H9 (cell line): Measurements from ENCODE around the gene LRCOL1. TPM values are rescaled to one million over a fixed set of nuclear protein-coding genes. Genes with fewer than 3 reads are reported as not detected.

Experiments
- DNase-seq: peaks from one replicate; pipeline ENCODE4 v3.0.0-alpha.2; 2017
- H2AFZ ChIP-seq: one replicate; pipeline ENCODE4 v1.6.1; 2013; ENCODE audit warnings: mild to moderate bottlenecking, low read length, control low read depth, moderate library complexity
- H2AK5ac ChIP-seq: 2 replicates; pipeline ENCODE4 v1.6.1; 2013; ENCODE audit warnings: low read length, control low read depth, mixed read lengths; ENCODE audit not compliant: insufficient read length
- H2BK120ac ChIP-seq: one replicate; pipeline ENCODE4 v1.6.1; 2013; ENCODE audit warnings: low read depth, mild to moderate bottlenecking, low read length, control low read depth, inconsistent platforms; ENCODE audit not compliant: poor library complexity, severe bottlenecking
- H2BK12ac ChIP-seq: 2 replicates; pipeline ENCODE4 v1.6.1; 2013; ENCODE audit warnings: low read length, control low read depth, mixed read lengths, low read depth; ENCODE audit not compliant: insufficient read length
- H2BK15ac ChIP-seq: 2 replicates; pipeline ENCODE4 v1.6.1; 2013; ENCODE audit warnings: low read depth, low read length, control low read depth
- H2BK20ac ChIP-seq: one replicate; pipeline ENCODE4 v1.6.1; 2013; ENCODE audit warnings: low read depth, mild to moderate bottlenecking, low read length, control low read depth, inconsistent platforms; ENCODE audit not compliant: poor library complexity, severe bottlenecking
- H2BK5ac ChIP-seq: 2 replicates; pipeline ENCODE4 v1.6.1; 2013; ENCODE audit warnings: low read length, control low read depth, mixed read lengths; ENCODE audit not compliant: insufficient read length
- H3K14ac ChIP-seq: 2 replicates; pipeline ENCODE4 v1.6.1; 2013; ENCODE audit warnings: low read length, control low read depth; ENCODE audit not compliant: insufficient read depth
- H3K18ac ChIP-seq: 2 replicates; pipeline ENCODE4 v1.6.1; 2013; ENCODE audit warnings: low read depth, mild to moderate bottlenecking, mixed read lengths, low read length, control low read depth; ENCODE audit not compliant: insufficient read length
- H3K23ac ChIP-seq: 2 replicates; pipeline ENCODE4 v1.6.1; 2013; ENCODE audit warnings: low read length, control low read depth, mixed read lengths, low read depth; ENCODE audit not compliant: insufficient read length
- H3K23me2 ChIP-seq: 2 replicates; pipeline ENCODE4 v1.6.1; 2013; ENCODE audit warnings: low read depth, mild to moderate bottlenecking, mixed read lengths, low read length, control low read depth; ENCODE audit not compliant: insufficient read length, poor library complexity, severe bottlenecking
- H3K27ac ChIP-seq: 2 replicates; pipeline ENCODE4 v1.5.1; 2013; ENCODE audit warnings: low read length, control low read depth, mixed read lengths, low read depth; ENCODE audit not compliant: insufficient read length
- H3K27me3 ChIP-seq: 2 replicates; pipeline ENCODE4 v1.6.1; 2013; ENCODE audit warnings: low read length, control low read depth, inconsistent platforms; ENCODE audit not compliant: insufficient read depth
- H3K4ac ChIP-seq: 2 replicates; pipeline ENCODE4 v1.6.1; 2013; ENCODE audit warnings: low read depth, mild to moderate bottlenecking, control low read depth, inconsistent platforms, low read length, moderate library complexity
- H3K4me1 ChIP-seq: 2 replicates; pipeline ENCODE4 v1.6.1; 2013; ENCODE audit warnings: low read length, control low read depth, inconsistent platforms; ENCODE audit not compliant: insufficient read depth
- H3K4me2 ChIP-seq: 2 replicates; pipeline ENCODE4 v1.6.1; 2013; ENCODE audit warnings: low read length, control low read depth, mixed read lengths; ENCODE audit not compliant: insufficient read length, insufficient read depth
- H3K56ac ChIP-seq: 2 replicates; pipeline ENCODE4 v1.6.1; 2013; ENCODE audit warnings: low read depth, mild to moderate bottlenecking, mixed read lengths, low read length, control low read depth; ENCODE audit not compliant: insufficient read length
- H3K79me1 ChIP-seq: 2 replicates; pipeline ENCODE4 v1.6.1; 2013; ENCODE audit warnings: low read depth, mild to moderate bottlenecking, moderate library complexity, low read length, control low read depth, inconsistent platforms; ENCODE audit not compliant: insufficient read depth, poor library complexity, severe bottlenecking
- H3K79me2 ChIP-seq: 2 replicates; pipeline ENCODE4 v1.6.1; 2013; ENCODE audit warnings: low read length, control low read depth, inconsistent platforms; ENCODE audit not compliant: insufficient read depth
- H3K9ac ChIP-seq: 2 replicates; pipeline ENCODE4 v1.6.1; 2013; ENCODE audit warnings: low read length, control low read depth, mixed read lengths; ENCODE audit not compliant: insufficient read length; ENCODE audit errors: extremely low read depth
- H3K9me3 ChIP-seq: one replicate; pipeline ENCODE4 v1.6.1; 2013; ENCODE audit warnings: low read depth, low read length, inconsistent platforms; ENCODE audit not compliant: control insufficient read depth
- H3T11ph ChIP-seq: one replicate; pipeline ENCODE4 v1.6.1; 2013; ENCODE audit warnings: mild to moderate bottlenecking, low read length, control low read depth, inconsistent platforms
- H4K20me1 ChIP-seq: one replicate; pipeline ENCODE4 v1.6.1; 2013; ENCODE audit not compliant: control insufficient read depth, insufficient read length, insufficient read depth
- H4K5ac ChIP-seq: 2 replicates; pipeline ENCODE4 v1.6.1; 2013; ENCODE audit warnings: low read depth, mild to moderate bottlenecking, mixed read lengths, low read length, control low read depth; ENCODE audit not compliant: insufficient read length
- H4K8ac ChIP-seq: replicated peaks from 2 replicates; pipeline ENCODE4 v1.6.1; 2013; ENCODE audit warnings: low read length, control low read depth, mixed read lengths, low read depth; ENCODE audit not compliant: insufficient read length
- H4K91ac ChIP-seq: 2 replicates; pipeline ENCODE4 v1.6.1; 2013; ENCODE audit warnings: low read depth, mild to moderate bottlenecking, moderate library complexity, mixed read lengths, low read length, control low read depth; ENCODE audit not compliant: insufficient read length
- H3K27ac Mint-ChIP-seq, 3 experiments: 2 replicates in 2 of 3; 3 replicates in 1 of 3; pipeline ENCODE4 v1.8.0; 2020 to 2021; ENCODE audit warnings: mixed read lengths in 3 of 3, mild to moderate bottlenecking in 1 of 3, moderate library complexity in 1 of 3
- H3K27me3 Mint-ChIP-seq: 2 replicates; pipeline ENCODE4 v1.8.0; 2021; ENCODE audit warnings: low read depth, mild to moderate bottlenecking, moderate library complexity, mixed read lengths
- H3K36me3 Mint-ChIP-seq, 3 experiments: 2 replicates in 2 of 3; 3 replicates in 1 of 3; pipeline ENCODE4 v1.8.0; 2020 to 2021; ENCODE audit warnings: low read depth in 3 of 3, mixed read lengths in 3 of 3; ENCODE audit not compliant: insufficient read depth in 1 of 3
- H3K4me1 Mint-ChIP-seq, 2 experiments: 2 replicates each; pipeline ENCODE4 v1.8.0; 2020; ENCODE audit warnings: mixed read lengths in 2 of 2
- H3K4me3 Mint-ChIP-seq, 2 experiments: 2 replicates in 1 of 2; 3 replicates in 1 of 2; pipeline ENCODE4 v1.8.0; 2020 to 2021; ENCODE audit warnings: mild to moderate bottlenecking in 2 of 2, mixed read lengths in 2 of 2, moderate library complexity in 1 of 2
- H3K9me3 Mint-ChIP-seq, 2 experiments: 2 replicates in 1 of 2; 3 replicates in 1 of 2; pipeline ENCODE4 v1.8.0; 2020; ENCODE audit warnings: mild to moderate bottlenecking in 2 of 2, mixed read lengths in 2 of 2, moderate library complexity in 1 of 2
- CTCF ChIP-seq: fragments of 200-600 bp; sonication (generic); conservative IDR thresholded peaks from 3 replicates; pipeline ENCODE4 v1.8.0; 2021; ENCODE audit warnings: antibody characterized with exemption, mild to moderate bottlenecking
- WGBS: extraction: QIAGEN DNeasy Blood & Tissue Kit; methylation state at CpG from one replicate; pipeline ENCODE4 v1.1.7; 2013; ENCODE audit warnings: missing lambda C conversion rate, low lambda C conversion rate, mixed read lengths; ENCODE audit not compliant: insufficient read length; ENCODE audit errors: extremely low coverage; 5-methylcytosine and 5-hydroxymethylcytosine counted together
- total RNA-seq: library from RNA; stranded (reverse); gene quantifications from 2 replicates; pipeline ENCODE4 v1.2.1, GENCODE V29; 2021

LRCOL1 gene
- total RNA-seq, 1 experiment from 2014 or later, result not detected

- Histone ChIP-seq H4K91ac (no peak overlapping the region), H3K27me3 (no peaks in the 10 kb centered on the region), H3K4me2 (no peak overlapping the region), H3K56ac (no peak overlapping the region), H3K27ac (no peak overlapping the region), H2BK120ac (no peak overlapping the region), H2BK20ac (no peak overlapping the region), H3K9me3 (no peaks in the 10 kb centered on the region), H3K23ac (no peak overlapping the region), H2AK5ac (no peak overlapping the region), H3K9ac (no peak overlapping the region), H3K4ac (no peak overlapping the region), H3T11ph (no peak overlapping the region), H3K14ac (no peak overlapping the region), H3K79me2 (peaks cover 2% of the 10 kb centered on the region; the same call in 1 of the 2 replicates), H2AFZ (no peak overlapping the region), H4K8ac (no peak overlapping the region), H3K18ac (no peak overlapping the region), H2BK5ac (no peak overlapping the region), H4K5ac (no peak overlapping the region), H4K20me1 (no peaks in the 10 kb centered on the region), H3K23me2 (no peaks in the 10 kb centered on the region), H2BK12ac (no peak overlapping the region), H3K4me1 (no peaks in the 10 kb centered on the region), H3K79me1 (no peaks in the 10 kb centered on the region), H2BK15ac (no peak overlapping the region)
- Mint-ChIP-seq H3K36me3 (peaks cover 34 to 86% (median 69%) of the 10 kb centered on the region in 3 experiments), H3K27ac (peak overlapping the region in 1 of 3 experiments; percentile 34; a peak in 1 of 7 replicates), H3K27me3 (no peaks in the 10 kb centered on the region), H3K9me3 (no peaks in the 10 kb centered on the region), H3K4me1 (no peaks in the 10 kb centered on the region), H3K4me3 (no peak overlapping the region)
- no CpG with 5 or more reads among the region's 24 CpGs for WGBS
- no peak for DNase-seq
- TF ChIP-seq CTCF, result no peak
Measured at GRCh38 chr12:132648616-132649225, 38.3 kb upstream of the LRCOL1 start.
